NCI-H1417 treated with DMSO at 0.1 percent for 48 hours (cell line): ENCODE results near the gene CAPN8.

Source experiments
- DNase-seq: peaks from one replicate; lab custom pipeline; 2025; lab: John Stamatoyannopoulos, UW

Gene CAPN8

DNA sequence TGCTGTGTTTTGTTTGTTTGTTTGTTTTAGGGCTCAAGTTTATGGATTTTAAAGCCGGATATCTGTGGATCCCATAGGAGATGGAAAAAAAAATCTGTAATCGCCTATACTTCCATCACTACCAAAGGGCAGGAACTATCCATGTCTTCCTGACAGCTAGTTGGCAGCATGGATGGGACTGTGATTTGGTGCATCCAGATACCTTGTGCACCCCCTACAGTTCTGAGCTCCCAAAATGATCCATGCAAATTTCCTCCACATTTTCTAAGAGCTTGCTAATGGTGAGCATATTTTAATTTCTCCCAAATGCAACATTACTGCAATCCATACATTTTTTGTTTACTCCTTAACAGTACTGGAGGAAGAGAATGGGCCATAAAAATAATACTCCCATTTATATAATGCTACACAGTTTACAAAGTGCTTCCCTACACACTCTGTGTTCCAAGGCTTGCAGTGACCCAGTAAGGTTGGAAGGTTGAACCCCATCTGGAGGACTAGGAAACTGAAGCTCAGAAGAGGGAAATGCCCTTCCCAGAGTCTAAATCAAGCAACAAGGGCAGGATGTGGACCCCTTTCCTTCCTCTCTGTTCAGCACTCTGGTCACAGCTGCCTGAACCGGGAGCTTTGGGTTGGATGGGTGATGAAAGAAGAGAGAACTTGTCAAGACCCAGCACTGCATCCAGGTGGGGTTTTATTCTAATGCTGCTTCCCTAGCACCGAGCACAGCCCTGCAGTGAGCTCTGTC lies 48.0 kb downstream of the CAPN8 start:
- DNase-seq = no peak

DNA sequence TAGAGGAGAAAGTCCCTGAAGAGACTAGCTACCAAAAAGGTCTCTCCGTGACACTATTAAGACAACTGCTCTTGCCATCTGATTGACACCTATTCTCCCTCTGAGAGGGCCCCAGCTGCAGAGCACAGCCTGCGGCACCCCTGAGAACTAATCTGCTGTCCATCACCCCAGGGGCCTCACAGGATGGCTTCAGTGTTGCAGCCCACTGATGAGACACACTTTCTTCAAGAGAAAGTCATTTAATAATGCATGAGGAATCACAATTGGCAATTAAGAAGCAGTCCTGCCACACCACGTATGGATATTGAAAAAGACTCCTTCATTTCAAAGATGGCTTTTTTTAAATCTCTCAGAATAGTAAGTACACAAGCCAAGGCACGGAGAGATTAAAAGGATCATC lies 48.9 kb downstream of the CAPN8 start:
- no peak for DNase-seq

DNA sequence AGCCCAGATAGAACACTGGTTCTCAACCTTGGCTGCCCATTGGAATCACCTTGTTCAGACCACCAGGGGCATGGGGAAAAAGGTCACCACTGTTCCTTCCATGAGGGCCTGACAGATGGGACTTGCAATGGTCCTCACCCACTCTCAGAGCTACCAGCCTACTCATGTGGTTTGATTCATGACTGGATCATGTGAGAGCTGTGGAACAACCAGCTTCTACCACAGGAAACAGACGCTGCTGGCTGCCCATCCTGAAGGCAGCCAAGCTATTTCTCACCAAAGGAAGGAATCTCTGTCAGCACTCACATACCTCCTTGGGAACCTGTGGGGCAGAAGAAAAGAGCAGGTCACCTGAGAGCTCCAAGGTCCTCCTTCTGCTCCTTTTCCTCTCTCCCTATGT lies 53.6 kb downstream of the CAPN8 start:
- DNase-seq = no peak

DNA sequence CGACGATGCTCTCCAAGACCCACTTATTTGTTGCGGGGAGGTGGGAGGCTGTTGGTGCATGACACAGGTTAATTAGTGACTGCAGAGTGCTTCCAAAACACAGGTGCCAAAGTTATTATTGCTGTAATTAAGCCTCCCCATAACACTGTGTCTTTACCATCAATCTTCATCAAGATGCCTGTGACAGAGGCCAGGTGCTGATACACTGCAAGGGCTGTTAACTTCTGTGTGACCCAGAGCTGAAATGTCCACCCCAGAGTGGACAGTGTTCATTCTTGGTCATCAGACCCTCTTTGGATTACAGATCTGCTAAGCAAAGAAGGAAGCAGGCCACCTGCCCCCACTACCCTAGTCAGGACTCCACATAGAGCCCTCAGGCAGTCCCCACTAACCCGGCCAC lies 55.5 kb downstream of the CAPN8 start:
- peak; percentile 81 for DNase-seq

DNA sequence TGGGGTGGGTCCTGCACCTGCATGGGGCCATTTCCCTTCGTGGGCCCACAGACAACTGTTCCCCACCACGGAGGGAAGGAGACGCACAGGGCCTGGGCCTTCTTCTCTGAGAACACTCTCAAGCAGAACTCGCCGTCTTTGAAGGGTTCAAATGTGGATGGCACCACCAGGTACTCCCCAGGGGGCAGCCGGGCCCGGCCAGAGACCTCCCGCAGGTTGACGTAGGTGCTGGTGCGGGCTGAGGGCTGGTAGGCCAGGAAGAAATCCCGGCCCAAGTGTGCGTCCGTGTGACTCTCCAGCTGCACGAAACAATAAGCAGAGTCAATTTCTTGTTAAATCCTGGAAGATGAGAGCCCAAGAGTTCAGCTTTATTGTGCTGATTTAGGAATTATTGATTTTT lies 56.4 kb downstream of the CAPN8 start:
- DNase-seq = no peak

DNA sequence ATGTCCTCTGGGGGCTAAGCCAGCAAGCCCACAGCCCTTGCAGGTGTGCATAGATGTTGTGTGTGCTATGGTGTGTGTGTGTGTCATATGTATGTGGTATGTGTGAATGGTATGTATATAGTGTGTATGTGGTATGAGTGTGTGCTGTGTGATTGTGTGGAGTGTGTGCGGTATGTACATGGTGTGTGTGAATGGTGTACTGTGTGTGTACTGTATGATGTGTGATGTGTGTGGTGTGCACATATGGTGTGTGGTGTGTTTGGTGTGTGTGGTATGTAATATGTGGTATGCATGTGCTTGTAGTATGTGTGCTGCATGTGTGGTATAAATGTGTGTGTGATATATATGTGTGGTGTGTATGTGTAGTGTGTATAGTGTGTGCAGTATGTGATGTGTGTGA lies 107.0 kb downstream of the CAPN8 start:
- DNase-seq = no peak

DNA sequence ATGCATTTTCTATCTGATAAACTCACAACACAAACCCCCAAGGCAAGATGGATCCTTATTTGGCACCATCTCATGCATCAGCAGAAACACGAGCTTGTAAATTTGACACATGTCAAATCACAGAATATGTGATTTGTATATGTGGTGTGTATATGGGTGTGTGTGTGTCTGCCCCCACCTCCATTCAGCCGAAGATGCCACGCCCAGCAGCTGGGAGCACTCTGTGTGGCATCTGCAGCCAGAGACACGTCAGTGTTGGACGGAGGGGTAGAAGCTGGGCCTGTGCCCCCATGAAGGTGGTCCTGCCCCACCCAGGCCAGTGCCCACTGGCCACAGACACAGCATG lies 108.4 kb downstream of the CAPN8 start:
- no peak for DNase-seq

DNA sequence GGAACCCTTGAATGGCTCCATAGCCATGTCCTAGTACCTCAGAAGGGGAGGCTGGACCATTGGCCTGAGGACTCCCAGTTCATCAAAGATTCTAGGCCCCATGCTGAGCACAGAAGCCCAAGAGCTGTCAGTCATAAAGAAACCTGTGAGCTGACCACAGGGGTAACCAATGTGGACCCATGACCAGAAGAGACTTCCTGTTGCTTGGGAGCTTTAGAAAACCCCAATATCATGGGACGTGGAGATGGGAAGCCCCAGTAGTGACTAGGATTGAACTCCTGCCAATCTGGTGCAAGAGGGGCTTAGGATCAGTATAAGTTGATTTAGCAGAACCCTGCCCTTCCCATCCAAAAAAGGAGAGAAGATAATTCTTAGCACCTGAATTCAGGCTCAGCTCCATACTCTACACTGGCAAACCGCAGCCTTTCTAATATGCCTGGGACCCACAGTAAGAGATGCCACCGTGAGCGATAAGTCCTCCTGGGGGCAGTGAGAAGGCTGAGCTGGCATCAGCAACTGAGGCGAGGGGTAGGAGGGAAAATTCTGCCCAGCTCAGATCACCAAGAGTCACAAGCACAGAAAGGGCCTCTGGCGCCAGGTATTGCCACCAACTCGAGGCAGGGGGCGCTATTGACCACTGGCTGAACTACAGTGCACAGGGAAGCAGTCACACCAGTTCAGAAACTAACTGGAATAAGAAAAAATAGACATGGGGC lies 108.9 kb downstream of the CAPN8 start:
- DNase-seq = no peak

DNA sequence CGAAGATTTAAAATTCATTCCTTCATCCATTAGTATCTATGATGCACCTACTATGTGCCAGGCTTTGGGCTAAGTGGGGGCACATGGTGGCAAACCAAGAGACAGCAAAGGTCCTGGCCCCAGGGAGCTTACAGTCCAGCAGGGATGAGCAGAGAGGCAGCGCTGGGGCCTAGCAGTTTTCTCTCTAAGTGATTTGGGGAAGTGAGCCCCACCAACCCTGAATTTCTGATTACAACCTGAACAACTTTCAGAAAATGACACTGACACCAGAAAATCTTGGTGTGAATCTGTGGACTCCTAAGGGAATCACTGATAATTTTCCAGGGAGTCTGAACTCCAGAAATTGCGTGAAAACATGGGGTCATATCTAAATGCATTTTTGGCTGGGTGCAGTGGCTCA lies 111.5 kb downstream of the CAPN8 start:
- no peak for DNase-seq

DNA sequence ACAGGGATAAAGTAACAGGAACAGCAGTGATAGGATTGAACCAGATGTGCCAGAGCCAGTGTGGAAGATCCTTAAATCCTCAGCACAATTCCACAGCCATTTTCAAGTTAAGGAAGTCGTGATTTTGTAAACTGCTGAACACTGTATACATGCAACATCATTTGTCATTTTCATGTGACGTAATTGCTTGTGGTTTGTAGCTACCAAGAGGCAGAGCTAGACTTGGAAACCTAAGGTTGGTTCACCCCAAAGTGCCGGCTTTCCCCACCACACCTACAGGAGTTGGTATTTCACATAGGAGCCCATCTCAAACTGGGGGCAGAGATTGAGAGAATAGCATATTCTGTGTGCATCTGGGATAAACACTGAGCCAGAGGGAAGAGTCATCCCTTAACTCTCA lies 113.9 kb downstream of the CAPN8 start:
- DNase-seq = no peak

DNA sequence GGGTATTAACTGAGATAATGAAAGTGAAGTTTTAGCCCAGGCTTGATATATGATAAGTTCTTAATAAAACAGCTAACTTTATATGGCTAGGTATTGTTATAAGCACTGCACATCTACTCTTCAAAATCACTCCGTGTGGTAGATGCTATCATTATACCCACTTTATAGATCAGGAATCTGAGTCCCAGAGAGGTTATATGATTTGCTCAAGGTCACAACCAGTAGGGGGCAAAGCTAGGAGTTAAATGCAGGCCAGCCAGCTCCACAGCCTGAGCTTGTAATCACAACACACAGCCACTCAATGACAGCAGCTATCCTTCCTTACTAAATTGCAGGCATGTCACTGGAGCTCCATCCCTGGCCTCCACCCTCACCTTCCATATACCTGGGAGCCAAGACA lies 115.8 kb downstream of the CAPN8 start:
- no peak for DNase-seq

DNA sequence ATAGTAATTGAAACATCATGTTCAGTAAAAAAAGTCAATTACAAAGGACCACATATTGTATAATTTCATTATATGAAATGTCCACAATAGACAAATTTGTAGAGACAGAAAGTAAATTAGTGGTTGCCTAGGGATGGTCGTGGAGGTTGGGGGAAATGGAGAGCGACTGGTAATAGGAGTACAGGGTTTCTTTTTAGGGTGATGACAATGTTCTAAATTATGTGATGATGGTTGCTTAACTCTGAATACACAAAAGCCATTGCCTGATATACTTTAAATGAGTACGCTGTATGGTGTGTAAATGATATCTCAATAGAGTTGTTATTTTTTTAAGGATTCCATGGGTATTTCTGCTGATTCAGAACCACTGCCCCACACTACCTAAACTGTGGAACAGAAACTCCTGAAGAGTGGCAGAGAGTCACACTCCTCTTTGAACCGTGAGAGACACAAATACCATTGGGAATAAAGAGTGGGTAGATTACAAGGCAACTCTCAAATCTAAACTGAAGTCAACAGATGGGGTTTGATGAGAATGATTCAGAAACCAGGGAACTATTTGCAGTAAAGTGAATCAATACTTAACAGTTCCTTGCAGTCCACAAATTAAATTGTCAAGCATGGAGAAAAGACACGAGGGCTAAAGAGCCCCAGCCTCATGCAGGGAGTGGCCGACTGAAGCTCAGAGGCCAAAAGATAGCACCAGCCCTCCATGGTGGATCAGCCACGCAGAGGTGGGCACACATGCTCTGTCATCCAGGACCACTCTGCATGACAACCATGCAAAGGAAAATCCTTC lies 118.0 kb downstream of the CAPN8 start:
- no peak for DNase-seq

DNA sequence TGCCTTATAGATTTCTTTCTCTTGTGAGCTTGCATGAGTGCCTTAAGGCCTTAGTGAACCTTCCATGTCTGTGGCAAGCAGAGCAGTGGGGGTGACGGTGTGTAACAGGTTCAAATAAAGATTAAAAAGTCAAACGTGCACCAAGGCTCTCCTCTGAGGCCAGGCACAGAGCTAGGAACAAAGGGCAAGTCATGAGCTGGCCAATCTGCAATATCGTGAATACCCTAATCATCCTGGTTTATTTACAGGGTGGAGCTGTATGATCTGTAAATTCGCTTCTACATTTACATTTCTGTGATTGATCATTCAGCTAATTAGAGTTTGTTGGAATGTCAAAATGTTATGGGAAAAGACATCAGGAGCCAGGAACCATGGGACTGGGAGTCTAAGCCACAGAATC lies 120.2 kb downstream of the CAPN8 start:
- no peak for DNase-seq

DNA sequence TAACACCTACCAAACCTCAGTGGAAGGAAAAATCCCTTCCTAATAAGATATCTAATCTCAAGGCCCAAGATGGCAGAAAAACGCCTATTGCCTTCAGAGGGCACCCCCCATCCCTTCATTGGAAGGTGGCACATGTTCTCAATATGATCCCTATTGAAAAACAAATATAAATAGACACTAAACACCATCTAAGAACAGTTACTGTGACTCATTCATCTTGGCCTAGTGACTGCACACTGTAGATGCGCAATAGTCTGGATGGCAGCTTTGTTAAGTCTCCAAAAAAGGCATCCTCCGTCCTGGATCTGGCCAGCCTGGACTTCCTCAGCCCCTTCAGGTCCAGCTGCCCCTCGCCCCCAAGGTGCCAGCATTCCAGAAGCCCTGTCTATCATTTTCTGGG lies 121.9 kb downstream of the CAPN8 start:
- no peak for DNase-seq

DNA sequence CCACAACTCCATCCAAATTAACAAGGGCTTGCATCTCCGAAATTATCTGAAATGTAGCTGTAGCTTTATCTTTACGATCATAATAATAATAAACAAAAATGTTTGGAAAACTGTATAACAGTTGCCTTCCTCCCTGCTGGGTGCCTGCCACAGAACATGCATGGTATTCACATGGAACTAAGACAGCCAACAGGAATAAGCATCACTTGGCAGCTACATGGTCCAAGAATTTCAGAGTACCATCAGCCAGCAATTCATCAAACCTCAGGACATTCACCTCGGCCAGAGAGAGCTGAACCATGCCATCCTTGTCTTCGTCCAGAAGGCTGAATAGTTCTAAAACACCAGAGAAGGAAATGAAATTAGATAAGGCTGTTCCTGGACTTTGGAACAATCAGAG lies 122.7 kb downstream of the CAPN8 start:
- DNase-seq = no peak

DNA sequence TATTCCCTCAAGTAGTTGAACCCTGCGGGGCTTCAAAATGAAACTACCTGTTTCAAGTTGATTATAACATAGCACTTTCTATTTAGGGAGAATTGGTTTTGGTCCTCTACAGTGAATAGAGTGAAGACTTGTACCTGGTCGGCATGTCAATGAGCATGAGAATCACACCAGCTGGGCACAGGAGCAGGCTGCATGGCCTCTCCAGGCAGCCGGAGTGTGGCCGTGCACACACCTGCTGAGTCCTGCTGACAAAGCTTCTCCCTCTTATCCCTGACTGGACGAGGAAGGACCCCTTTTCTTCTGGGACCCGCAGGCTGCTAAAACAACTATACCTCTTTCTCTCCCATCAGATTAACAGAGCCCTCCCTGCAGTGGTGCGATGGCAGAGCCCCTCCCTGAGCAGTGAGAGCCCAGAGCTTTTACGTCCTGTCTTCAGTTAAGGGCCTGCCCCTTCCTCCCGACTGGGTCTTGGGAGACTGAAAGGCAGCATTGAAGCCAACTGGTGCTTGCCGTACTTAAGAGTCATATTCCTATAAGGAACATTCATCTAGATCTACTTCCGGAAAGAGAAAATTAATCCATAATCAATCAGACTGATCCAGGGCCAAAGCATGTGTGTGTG lies 124.9 kb downstream of the CAPN8 start:
- DNase-seq = no peak

DNA sequence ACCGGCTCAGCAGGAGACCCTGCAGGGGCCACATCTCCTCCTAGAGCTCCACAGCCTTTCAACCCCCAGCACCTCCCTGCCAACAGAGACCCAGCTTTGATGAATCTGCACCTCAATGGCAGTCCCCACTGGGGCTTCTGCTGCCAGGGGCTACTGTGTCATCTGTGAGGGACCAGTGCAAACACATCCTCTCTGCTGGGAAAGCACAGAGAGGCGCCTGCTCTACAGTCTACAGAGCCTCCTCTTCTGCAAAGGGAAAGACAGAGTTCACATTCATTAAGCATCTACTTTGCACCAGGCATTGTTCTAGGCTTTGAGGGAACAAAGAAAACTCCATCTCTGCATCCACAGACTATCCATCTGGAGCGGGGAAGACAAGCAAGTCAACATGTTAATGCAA lies 125.8 kb downstream of the CAPN8 start:
- no peak for DNase-seq

DNA sequence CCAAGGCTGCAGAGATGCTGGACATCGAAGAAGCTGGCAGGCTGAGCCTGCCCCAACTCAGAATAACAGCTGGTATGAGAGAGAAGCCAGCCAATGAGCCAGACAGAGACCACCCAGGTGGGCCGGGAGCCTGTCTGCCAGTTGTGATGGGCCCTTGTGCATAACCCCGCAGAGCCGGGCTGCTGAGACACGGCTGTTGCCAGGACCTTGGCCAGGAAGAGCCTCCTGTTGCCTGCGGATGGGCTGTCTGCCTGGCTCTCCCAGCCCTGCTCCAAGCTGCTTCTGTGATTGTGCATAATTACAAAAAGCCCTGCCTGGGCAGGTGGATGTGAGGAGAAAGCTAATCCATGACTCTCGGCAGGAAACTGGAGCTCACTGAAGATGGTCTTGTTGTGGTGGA lies 126.5 kb downstream of the CAPN8 start:
- DNase-seq = no peak

DNA sequence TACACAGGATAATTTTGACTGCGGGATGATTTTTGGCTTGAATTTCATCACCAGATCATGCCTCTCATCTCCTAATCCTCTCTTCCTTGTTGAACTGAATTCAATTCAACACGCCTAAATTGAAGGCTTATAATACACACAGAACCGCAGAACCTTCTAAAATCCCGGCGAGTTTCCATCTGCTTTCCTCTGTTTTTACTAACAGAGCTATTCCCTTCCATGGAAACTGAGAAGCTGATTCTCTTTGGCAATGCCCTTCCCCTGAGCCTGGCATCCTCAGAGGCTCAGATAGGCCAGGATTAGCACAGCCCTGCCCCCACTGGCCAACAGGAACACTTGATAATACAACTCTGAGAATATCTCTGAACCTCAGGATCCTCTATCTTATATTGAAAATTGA lies 130.2 kb downstream of the CAPN8 start:
- DNase-seq = no peak

DNA sequence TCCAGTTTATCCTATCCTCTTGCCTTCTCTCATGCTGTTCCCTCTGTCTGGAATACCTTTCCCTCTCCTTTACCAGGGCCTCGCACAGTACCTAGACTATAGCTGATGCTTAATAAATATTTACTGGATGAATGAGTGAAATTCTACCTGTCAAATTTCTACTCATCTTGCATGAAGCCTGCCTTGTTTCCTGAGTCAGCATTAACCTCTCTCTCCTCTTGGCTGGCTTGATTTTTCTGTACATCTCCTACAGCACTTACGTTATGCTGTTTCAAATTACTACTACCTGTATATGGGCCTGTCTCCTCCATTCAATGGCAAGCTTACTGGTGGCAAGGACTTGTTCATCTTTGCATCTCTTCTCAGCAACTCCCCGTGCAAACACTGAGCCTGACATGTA lies 130.8 kb downstream of the CAPN8 start:
- no peak for DNase-seq

DNA sequence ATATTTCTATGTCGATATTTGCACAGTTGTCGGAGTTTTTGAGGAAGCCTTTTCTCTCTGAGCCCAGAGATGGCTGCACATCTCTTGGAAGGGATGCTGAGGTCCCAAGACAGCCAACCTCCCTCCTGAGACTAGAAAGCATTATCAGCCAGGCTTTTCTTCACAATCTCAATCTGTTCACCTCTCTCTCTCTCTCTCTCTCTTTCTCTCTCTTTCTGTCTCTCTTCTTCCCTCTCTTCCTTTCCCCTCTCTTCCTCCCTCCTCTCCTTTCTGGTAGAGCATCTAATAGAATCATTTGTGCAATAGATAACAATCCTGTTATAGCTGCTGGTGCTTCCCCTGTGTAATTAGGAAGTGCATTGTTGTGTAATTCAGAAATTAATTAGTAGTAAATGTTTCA lies 131.8 kb downstream of the CAPN8 start:
- DNase-seq = no peak

DNA sequence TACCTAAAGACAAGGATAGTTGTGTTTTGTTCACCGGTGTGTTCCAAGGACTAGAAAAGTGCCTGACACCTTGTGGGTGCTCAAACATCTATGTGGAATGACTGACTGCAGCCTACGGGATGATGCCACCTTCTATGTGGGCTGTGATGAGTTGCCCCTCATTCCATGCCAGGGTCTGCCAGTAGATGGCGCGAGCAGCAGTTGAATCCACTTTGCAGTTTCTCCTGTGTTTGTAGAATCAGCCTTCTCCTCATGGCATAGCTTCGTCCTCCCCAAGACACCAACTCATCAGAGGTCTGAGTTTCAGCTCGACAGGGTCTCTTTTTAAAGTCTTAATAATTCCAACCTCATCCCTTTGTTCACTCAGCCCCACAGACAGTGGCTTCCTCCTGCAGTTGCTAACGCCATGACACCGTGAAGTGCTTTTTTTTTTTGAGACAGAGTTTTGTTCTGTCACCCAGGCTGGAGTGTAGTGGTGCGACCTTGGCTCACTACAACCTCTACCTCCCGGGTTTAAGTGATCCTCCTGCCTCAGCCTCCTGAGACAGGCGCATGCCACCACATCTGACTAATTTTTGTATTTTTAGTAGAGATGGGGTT lies 133.7 kb downstream of the CAPN8 start:
- peak; percentile 44 for DNase-seq
